Activated gamma-delta T cell (primary cell): ENCODE results near the gene GRID2.
"Not testable (repeated sequence)": the region's sequence is repeated elsewhere in the genome, so short reads cannot be mapped to it uniquely, and the experiment has no call there.

Experiments used
- DNase-seq: peaks from one replicate; lab custom pipeline; 2025; lab: John Stamatoyannopoulos, UW

The GRID2 gene

GRCh38 chr4:92438722-92439121 is 135.0 kb downstream of the GRID2 start:
- not testable (repeated sequence) for DNase-seq

- not testable (repeated sequence) for DNase-seq
Measured at GRCh38 chr4:92442131-92442530, 138.4 kb downstream of the GRID2 start.

GRCh38 chr4:92444143-92444843 is 140.5 kb downstream of the GRID2 start:
- DNase-seq = not testable (repeated sequence)

- DNase-seq = no peak
Measured at GRCh38 chr4:92445127-92445526, 141.4 kb downstream of the GRID2 start.

GRCh38 chr4:92447255-92447905 is 143.6 kb downstream of the GRID2 start:
- DNase-seq = no peak

- DNase-seq = not testable (repeated sequence)
Measured at GRCh38 chr4:92448176-92448575, 144.4 kb downstream of the GRID2 start.

- DNase-seq = no peak
Measured at GRCh38 chr4:92450694-92451093, 146.9 kb downstream of the GRID2 start.

GRCh38 chr4:92451782-92452181 is 148.0 kb downstream of the GRID2 start:
- DNase-seq = no peak

- not testable (repeated sequence) for DNase-seq
Measured at GRCh38 chr4:92452383-92452782, 148.6 kb downstream of the GRID2 start.

GRCh38 chr4:92455329-92455839 is 151.6 kb downstream of the GRID2 start:
- no peak for DNase-seq

GRCh38 chr4:92455951-92456350 is 152.2 kb downstream of the GRID2 start:
- DNase-seq = no peak

- DNase-seq = no peak
Measured at GRCh38 chr4:92461732-92462131, 158.0 kb downstream of the GRID2 start.

GRCh38 chr4:92477298-92477697 is 173.5 kb downstream of the GRID2 start:
- no peak for DNase-seq

- no peak for DNase-seq
Measured at GRCh38 chr4:92483341-92483740, 179.6 kb downstream of the GRID2 start.

- no peak for DNase-seq
Measured at GRCh38 chr4:92488496-92488895, 184.7 kb downstream of the GRID2 start.

GRCh38 chr4:92497141-92497540 is 193.4 kb downstream of the GRID2 start:
- no peak for DNase-seq

- no peak for DNase-seq
Measured at GRCh38 chr4:92501456-92501855, 197.7 kb downstream of the GRID2 start.

GRCh38 chr4:92506933-92507332 is 203.2 kb downstream of the GRID2 start:
- DNase-seq = no peak

- DNase-seq = no peak
Measured at GRCh38 chr4:92514627-92515026, 210.9 kb downstream of the GRID2 start.

GRCh38 chr4:92516450-92516849 is 212.7 kb downstream of the GRID2 start:
- DNase-seq = no peak

- DNase-seq = no peak
Measured at GRCh38 chr4:92519727-92520126, 216.0 kb downstream of the GRID2 start.

GRCh38 chr4:92520563-92520962 is 216.8 kb downstream of the GRID2 start:
- DNase-seq = no peak

GRCh38 chr4:92521941-92522340 is 218.2 kb downstream of the GRID2 start:
- no peak for DNase-seq
